Parathyroid adenoma (tissue), 2 donors: ENCODE measurements around the gene KIAA0408.
"Not testable (repeated sequence)": the region's sequence is repeated elsewhere in the genome, so short reads cannot be mapped to it uniquely, and the experiment has no call there.

Source experiments
- H2AFZ ChIP-seq: fragments of 300-600 bp; sonication (generic); one replicate; pipeline ENCODE4 v1.7.0; 2017; ENCODE audit warnings: antibody characterized with exemption, mild to moderate bottlenecking
- H3K27ac ChIP-seq: fragments of 300-600 bp; sonication (generic); one replicate; pipeline ENCODE4 v1.7.0; 2017
- H3K27me3 ChIP-seq: fragments of 300-600 bp; sonication (generic); one replicate; pipeline ENCODE4 v1.7.0; 2017; ENCODE audit warnings: low read length; ENCODE audit not compliant: control insufficient read depth, insufficient read depth
- H3K36me3 ChIP-seq: fragments of 300-600 bp; sonication (generic); one replicate; pipeline ENCODE4 v1.7.0; 2017; ENCODE audit warnings: low read length; ENCODE audit not compliant: control insufficient read depth, insufficient read depth
- H3K4me1 ChIP-seq: fragments of 300-600 bp; sonication (generic); one replicate; pipeline ENCODE4 v1.7.0; 2017; ENCODE audit warnings: control low read depth
- H3K4me2 ChIP-seq: fragments of 300-600 bp; sonication (generic); one replicate; pipeline ENCODE4 v1.7.0; 2017; ENCODE audit warnings: low read length
- H3K4me3 ChIP-seq: fragments of 300-600 bp; sonication (generic); one replicate; pipeline ENCODE4 v1.7.0; 2017; ENCODE audit warnings: low read depth, low read length
- H3K79me2 ChIP-seq: fragments of 300-600 bp; sonication (generic); one replicate; pipeline ENCODE4 v1.7.0; 2017; ENCODE audit warnings: control low read depth
- H3K9ac ChIP-seq: fragments of 300-600 bp; sonication (generic); one replicate; pipeline ENCODE4 v1.7.0; 2017; ENCODE audit warnings: mild to moderate bottlenecking
- H3K9me3 ChIP-seq: fragments of 300-600 bp; sonication (generic); one replicate; pipeline ENCODE4 v1.7.0; 2017; ENCODE audit warnings: low read length; ENCODE audit not compliant: control insufficient read depth
- TF ChIP-seq, protein P1 (sequence below): fragments of 300-600 bp; sonication (generic); IDR thresholded peaks from one replicate; pipeline ENCODE4 v1.7.0; 2017; ENCODE audit warnings: antibody characterized with exemption, mild to moderate bottlenecking
- donor health status: primary hyperparathyroidism.

The KIAA0408 gene

DNA sequence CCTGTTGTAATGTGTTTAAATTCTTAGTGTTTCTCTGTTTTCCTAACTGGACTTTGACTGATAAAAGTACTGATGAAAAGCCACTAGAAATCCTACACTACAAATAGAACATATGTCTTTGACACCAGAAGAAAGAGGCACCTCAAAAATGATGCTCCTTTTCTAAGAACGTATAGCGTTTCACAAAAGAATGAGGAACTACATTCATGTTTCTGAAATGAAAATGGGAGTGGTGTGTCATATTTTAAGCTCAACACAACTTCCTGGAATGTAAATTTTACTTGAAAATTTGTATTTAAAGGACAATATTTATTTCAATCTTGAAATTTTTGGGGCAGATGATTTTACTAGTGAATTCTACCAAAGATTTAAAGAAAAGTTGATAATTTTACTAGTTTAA is 35.3 kb downstream of the KIAA0408 start:
- Histone ChIP-seq H3K4me1 (no peaks in the 10 kb centered on the region), H3K36me3 (no peaks in the 10 kb centered on the region), H3K4me3 (no peak overlapping the region), H3K79me2 (no peaks in the 10 kb centered on the region), H3K9me3 (no peaks in the 10 kb centered on the region), H3K9ac (no peak overlapping the region), H3K27me3 (no peaks in the 10 kb centered on the region), H3K4me2 (no peak overlapping the region), H3K27ac (no peak overlapping the region), H2AFZ (no peak overlapping the region)
- TF ChIP-seq, protein P1, sequence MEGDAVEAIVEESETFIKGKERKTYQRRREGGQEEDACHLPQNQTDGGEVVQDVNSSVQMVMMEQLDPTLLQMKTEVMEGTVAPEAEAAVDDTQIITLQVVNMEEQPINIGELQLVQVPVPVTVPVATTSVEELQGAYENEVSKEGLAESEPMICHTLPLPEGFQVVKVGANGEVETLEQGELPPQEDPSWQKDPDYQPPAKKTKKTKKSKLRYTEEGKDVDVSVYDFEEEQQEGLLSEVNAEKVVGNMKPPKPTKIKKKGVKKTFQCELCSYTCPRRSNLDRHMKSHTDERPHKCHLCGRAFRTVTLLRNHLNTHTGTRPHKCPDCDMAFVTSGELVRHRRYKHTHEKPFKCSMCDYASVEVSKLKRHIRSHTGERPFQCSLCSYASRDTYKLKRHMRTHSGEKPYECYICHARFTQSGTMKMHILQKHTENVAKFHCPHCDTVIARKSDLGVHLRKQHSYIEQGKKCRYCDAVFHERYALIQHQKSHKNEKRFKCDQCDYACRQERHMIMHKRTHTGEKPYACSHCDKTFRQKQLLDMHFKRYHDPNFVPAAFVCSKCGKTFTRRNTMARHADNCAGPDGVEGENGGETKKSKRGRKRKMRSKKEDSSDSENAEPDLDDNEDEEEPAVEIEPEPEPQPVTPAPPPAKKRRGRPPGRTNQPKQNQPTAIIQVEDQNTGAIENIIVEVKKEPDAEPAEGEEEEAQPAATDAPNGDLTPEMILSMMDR = no peak

DNA sequence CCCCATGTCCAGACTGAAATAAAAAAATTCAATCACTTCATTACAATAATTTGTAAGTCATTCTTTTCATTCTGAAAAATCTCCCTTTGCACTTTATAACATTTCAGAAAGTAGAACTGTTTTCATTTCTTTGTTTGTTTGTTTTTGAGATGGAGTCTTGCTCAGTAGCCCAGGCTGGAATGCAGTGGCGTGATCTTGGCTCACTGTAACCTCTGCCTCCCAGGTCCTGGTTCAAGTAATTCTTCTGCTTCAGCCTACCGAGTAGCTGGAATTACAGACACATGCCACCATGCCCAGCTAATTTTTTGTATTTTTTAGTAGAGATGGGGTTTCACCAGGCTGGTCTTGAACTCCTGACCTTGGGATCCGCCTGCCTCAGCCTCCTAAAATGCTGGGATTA is 38.0 kb downstream of the KIAA0408 start:
- not testable (repeated sequence) for H3K4me3 ChIP-seq, H3K9me3 ChIP-seq, H3K4me2 ChIP-seq, H3K27ac ChIP-seq, H3K27me3 ChIP-seq, H3K9ac ChIP-seq, H3K4me1 ChIP-seq, H3K36me3 ChIP-seq, H2AFZ ChIP-seq, H3K79me2 ChIP-seq

DNA sequence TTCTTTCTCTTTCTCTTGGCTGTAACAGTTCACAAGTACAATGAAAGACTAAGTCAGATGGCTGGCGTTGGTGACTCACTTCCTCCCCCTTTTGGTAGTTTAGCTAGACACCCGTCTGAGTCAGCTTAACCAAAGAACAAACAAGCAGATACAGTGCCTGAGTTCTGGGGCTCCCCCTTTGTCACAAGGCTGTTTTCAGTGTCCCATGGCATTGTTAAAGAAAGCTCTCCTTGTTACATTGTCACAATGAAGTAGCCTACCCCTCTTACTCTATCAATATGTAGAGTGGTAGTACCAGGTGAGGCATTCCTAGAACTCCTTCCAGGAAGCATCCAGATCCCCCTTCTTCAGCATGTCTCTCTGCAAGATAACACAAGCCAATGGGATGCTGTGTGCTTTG is 38.6 kb downstream of the KIAA0408 start:
- Histone ChIP-seq H2AFZ (no peak overlapping the region), H3K27ac (no peak overlapping the region), H3K4me2 (no peak overlapping the region), H3K79me2 (no peaks in the 10 kb centered on the region), H3K4me3 (no peak overlapping the region), H3K4me1 (no peaks in the 10 kb centered on the region), H3K27me3 (no peaks in the 10 kb centered on the region), H3K36me3 (no peaks in the 10 kb centered on the region), H3K9ac (no peak overlapping the region), H3K9me3 (no peaks in the 10 kb centered on the region)
- TF ChIP-seq, protein P1 = no peak

DNA sequence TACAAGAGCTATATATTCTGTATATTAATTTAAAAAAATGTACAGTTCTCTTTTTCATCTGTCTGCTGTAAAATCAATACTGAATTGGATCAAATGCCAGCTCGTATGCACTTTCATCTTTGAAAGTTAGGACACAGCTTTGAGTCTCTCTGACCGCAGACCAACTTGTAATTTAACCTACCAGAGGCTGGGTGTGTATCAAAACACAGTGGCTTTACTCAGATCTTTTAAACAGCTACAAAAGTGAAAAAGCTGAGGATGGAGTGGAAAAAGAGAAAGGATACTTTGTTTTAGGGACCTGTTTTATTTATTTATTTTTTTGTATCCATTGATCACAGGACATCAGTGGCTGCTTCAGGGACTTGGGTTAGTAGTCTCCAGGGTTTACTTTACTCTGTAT is 44.1 kb downstream of the KIAA0408 start:
- H3K4me2 ChIP-seq = no peak overlapping the region
- H3K4me1 ChIP-seq = no peaks in the 10 kb centered on the region
- no peaks in the 10 kb centered on the region for H3K27me3 ChIP-seq
- H2AFZ ChIP-seq = no peak overlapping the region
- TF ChIP-seq, protein P1 = no peak
- no peak overlapping the region for H3K9ac ChIP-seq
- no peak overlapping the region for H3K27ac ChIP-seq
- no peaks in the 10 kb centered on the region for H3K36me3 ChIP-seq
- H3K4me3 ChIP-seq = no peak overlapping the region
- H3K79me2 ChIP-seq = no peaks in the 10 kb centered on the region
- no peaks in the 10 kb centered on the region for H3K9me3 ChIP-seq

DNA sequence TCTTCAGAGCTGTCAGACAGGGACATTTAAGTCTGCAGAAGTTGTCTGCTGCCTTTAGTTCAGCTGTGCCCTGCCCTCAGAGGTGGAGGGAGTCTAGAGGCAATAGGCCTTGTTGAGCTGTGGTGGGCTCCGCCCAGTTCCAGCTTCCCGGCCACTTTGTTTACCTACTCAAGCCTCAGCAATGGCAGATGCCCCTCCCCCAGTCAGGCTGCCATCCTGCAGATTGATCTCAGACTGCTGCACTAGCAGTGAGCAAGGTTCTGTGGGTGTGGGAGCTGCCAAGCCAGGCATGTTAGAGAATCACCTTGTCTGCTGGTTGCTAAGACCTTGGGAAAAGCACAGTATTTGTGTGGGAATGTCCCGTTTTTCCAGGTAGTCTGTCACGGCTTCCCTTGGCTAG is 46.1 kb downstream of the KIAA0408 start:
- not testable (repeated sequence) for H3K27ac ChIP-seq, H3K36me3 ChIP-seq, H3K4me3 ChIP-seq, H3K4me1 ChIP-seq, H3K9ac ChIP-seq, H3K79me2 ChIP-seq, H3K4me2 ChIP-seq, H3K9me3 ChIP-seq, H3K27me3 ChIP-seq, H2AFZ ChIP-seq

DNA sequence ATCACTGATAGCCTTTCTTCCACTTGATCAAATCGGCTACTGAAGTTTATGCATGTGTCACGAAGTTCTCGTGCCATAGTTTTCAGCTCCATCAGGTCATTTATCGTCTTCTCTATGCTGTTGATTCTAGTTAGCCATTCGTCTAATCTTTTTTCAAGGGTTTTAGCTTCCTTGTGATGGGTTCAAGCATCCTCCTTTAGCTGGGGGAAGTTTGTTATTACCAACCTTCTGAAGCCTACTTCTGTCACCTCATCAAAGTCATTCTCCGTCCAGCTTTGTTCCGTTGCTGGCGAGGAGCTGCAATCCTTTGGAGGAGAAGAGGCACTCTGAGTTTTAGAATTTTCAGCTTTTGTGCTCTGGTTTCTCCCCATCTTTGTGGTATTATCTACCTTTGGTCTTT is 47.2 kb downstream of the KIAA0408 start:
- not testable (repeated sequence) for H3K4me3 ChIP-seq, H3K27ac ChIP-seq, H2AFZ ChIP-seq, H3K9me3 ChIP-seq, H3K27me3 ChIP-seq, H3K4me1 ChIP-seq, H3K36me3 ChIP-seq, H3K79me2 ChIP-seq, H3K4me2 ChIP-seq, H3K9ac ChIP-seq
